Mesendoderm (in vitro differentiated cells): ENCODE data around the gene VPS13A.

Experiments
- DNase-seq: peaks from one replicate; pipeline ENCODE4 v3.0.0; 2013
- H2AK5ac ChIP-seq: 2 replicates; pipeline ENCODE4 v1.6.1; 2013; ENCODE audit warnings: low read length, inconsistent platforms
- H2BK120ac ChIP-seq: 2 replicates; pipeline ENCODE4 v1.6.1; 2013; ENCODE audit warnings: low read depth, mild to moderate bottlenecking, low read length, moderate library complexity, mixed read lengths
- H2BK15ac ChIP-seq: replicated peaks from 2 replicates; pipeline ENCODE4 v1.6.1; 2013; ENCODE audit warnings: low read depth, mild to moderate bottlenecking, moderate library complexity
- H2BK5ac ChIP-seq: 2 replicates; pipeline ENCODE4 v1.6.1; 2013; ENCODE audit warnings: low read length, inconsistent platforms
- H3K18ac ChIP-seq: 2 replicates; pipeline ENCODE4 v1.6.1; 2013; ENCODE audit warnings: mild to moderate bottlenecking, low read length, mixed read lengths
- H3K23ac ChIP-seq: one replicate; pipeline ENCODE4 v1.6.1; 2013; ENCODE audit warnings: low read length
- H3K27ac ChIP-seq: 2 replicates; pipeline ENCODE4 v1.5.1; 2013; ENCODE audit warnings: low read depth, mild to moderate bottlenecking, inconsistent platforms, low read length, moderate library complexity
- H3K27me3 ChIP-seq: 2 replicates; pipeline ENCODE4 v1.6.1; 2013; ENCODE audit warnings: low read length, control low read depth, mild to moderate bottlenecking, inconsistent platforms; ENCODE audit not compliant: insufficient read depth, poor library complexity
- H3K36me3 ChIP-seq: 2 replicates; pipeline ENCODE4 v1.6.1; 2013; ENCODE audit warnings: low read length, inconsistent platforms; ENCODE audit not compliant: control insufficient read depth, insufficient read depth
- H3K4ac ChIP-seq: one replicate; pipeline ENCODE4 v1.6.1; 2013; ENCODE audit warnings: low read depth, mild to moderate bottlenecking, low read length, moderate library complexity
- H3K4me1 ChIP-seq: 2 replicates; pipeline ENCODE4 v1.6.1; 2013; ENCODE audit warnings: low read depth, low read length, inconsistent platforms; ENCODE audit not compliant: control insufficient read depth
- H3K4me2 ChIP-seq: 2 replicates; pipeline ENCODE4 v1.6.1; 2013; ENCODE audit warnings: low read length
- H3K4me3 ChIP-seq: 2 replicates; pipeline ENCODE4 v1.5.1; 2013; ENCODE audit warnings: mild to moderate bottlenecking, low read length
- H3K56ac ChIP-seq: one replicate; pipeline ENCODE4 v1.6.1; 2013; ENCODE audit warnings: low read length
- H3K79me1 ChIP-seq: 2 replicates; pipeline ENCODE4 v1.6.1; 2013; ENCODE audit warnings: low read length, inconsistent platforms
- H3K79me2 ChIP-seq: 2 replicates; pipeline ENCODE4 v1.6.1; 2013; ENCODE audit warnings: mild to moderate bottlenecking, low read length; ENCODE audit not compliant: control insufficient read depth, insufficient read depth
- H3K9ac ChIP-seq: 2 replicates; pipeline ENCODE4 v1.6.1; 2013; ENCODE audit warnings: low read length, inconsistent platforms
- H4K5ac ChIP-seq: one replicate; pipeline ENCODE4 v1.6.1; 2013; ENCODE audit warnings: low read length
- H4K8ac ChIP-seq: one replicate; pipeline ENCODE4 v1.6.1; 2013; ENCODE audit warnings: low read depth, mild to moderate bottlenecking, control low read depth, low read length, moderate library complexity
- WGBS: extraction: QIAGEN DNeasy Blood & Tissue Kit; methylation state at CpG from one replicate; pipeline ENCODE4 v1.1.7; 2013; ENCODE audit warnings: low lambda C conversion rate, missing lambda C conversion rate; ENCODE audit not compliant: insufficient coverage; ENCODE audit errors: extremely low coverage; 5-methylcytosine and 5-hydroxymethylcytosine counted together

VPS13A gene

DNA sequence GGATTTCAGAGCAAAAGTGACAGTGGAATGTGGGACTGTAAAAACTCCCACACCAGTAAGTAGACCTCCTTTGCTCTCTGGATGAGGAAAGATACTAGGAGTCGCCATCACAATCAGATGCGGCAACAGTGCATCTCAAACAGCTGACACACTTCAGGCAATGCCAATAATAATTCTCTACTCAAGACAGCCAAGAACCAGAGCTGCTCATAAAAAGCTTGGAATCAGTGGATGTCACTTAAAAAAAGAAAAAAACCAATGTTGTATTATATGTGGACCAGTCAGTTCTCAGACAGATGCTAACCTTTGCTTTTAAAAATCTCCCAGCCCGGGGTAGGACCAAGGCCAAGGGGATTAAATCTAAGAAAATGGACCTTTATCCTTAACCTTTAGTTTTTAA lies 285.8 kb downstream of the VPS13A start:
- no peaks in the 10 kb centered on the region for H3K27me3 ChIP-seq
- WGBS, result no CpG with 5 or more reads among the region's 3 CpGs
- H2AK5ac ChIP-seq, result no peak overlapping the region
- no peak overlapping the region for H2BK5ac ChIP-seq
- H3K4me2 ChIP-seq, result no peak overlapping the region
- no peak for DNase-seq
- no peaks in the 10 kb centered on the region for H3K36me3 ChIP-seq
- H3K4me1 ChIP-seq, result peaks cover 6% of the 10 kb centered on the region
- H3K4ac ChIP-seq, result no peak overlapping the region
- no peak overlapping the region for H3K23ac ChIP-seq
- no peak overlapping the region for H3K27ac ChIP-seq
- no peak overlapping the region for H4K8ac ChIP-seq
- no peak overlapping the region for H3K4me3 ChIP-seq
- no peak overlapping the region for H3K9ac ChIP-seq
- H3K79me2 ChIP-seq, result no peaks in the 10 kb centered on the region
- no peaks in the 10 kb centered on the region for H3K79me1 ChIP-seq
- no peak overlapping the region for H3K18ac ChIP-seq
- no peak overlapping the region for H2BK120ac ChIP-seq
- no peak overlapping the region for H4K5ac ChIP-seq
- H2BK15ac ChIP-seq, result no peak overlapping the region
- H3K56ac ChIP-seq, result no peak overlapping the region

DNA sequence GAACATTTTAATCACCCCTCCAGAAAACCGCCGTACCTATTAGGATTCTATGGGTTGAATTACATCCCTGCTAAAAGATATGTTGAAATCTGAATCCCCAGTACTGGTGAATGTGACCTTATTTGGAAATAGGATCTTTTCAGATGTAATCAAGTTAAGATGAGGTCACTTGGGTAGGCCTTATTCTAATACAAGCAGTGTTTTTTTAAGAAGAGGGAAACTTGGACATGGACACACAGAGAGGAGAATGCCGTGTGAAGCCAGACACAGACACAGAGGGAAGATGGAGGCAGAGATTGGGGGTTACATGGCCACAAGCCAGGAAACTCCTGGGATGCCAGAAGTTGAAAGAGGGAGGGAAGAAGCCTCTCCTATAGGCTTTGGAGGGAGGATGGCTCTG lies 287.3 kb downstream of the VPS13A start:
- H3K79me2 ChIP-seq, result no peaks in the 10 kb centered on the region
- H3K4me3 ChIP-seq, result no peak overlapping the region
- no peak overlapping the region for H3K27ac ChIP-seq
- H3K4ac ChIP-seq, result no peak overlapping the region
- no peak overlapping the region for H4K8ac ChIP-seq
- no peaks in the 10 kb centered on the region for H3K36me3 ChIP-seq
- H2BK120ac ChIP-seq, result no peak overlapping the region
- H3K79me1 ChIP-seq, result no peaks in the 10 kb centered on the region
- H3K23ac ChIP-seq, result no peak overlapping the region
- H2BK15ac ChIP-seq, result no peak overlapping the region
- peaks cover 10% of the 10 kb centered on the region for H3K4me1 ChIP-seq
- no peak overlapping the region for H2BK5ac ChIP-seq
- H4K5ac ChIP-seq, result no peak overlapping the region
- H3K4me2 ChIP-seq, result no peak overlapping the region
- H3K56ac ChIP-seq, result no peak overlapping the region
- no peak overlapping the region for H2AK5ac ChIP-seq
- no peaks in the 10 kb centered on the region for H3K27me3 ChIP-seq
- H3K9ac ChIP-seq, result no peak overlapping the region
- H3K18ac ChIP-seq, result no peak overlapping the region
- WGBS, result no CpG with 5 or more reads among the region's 3 CpGs
- no peak for DNase-seq

DNA sequence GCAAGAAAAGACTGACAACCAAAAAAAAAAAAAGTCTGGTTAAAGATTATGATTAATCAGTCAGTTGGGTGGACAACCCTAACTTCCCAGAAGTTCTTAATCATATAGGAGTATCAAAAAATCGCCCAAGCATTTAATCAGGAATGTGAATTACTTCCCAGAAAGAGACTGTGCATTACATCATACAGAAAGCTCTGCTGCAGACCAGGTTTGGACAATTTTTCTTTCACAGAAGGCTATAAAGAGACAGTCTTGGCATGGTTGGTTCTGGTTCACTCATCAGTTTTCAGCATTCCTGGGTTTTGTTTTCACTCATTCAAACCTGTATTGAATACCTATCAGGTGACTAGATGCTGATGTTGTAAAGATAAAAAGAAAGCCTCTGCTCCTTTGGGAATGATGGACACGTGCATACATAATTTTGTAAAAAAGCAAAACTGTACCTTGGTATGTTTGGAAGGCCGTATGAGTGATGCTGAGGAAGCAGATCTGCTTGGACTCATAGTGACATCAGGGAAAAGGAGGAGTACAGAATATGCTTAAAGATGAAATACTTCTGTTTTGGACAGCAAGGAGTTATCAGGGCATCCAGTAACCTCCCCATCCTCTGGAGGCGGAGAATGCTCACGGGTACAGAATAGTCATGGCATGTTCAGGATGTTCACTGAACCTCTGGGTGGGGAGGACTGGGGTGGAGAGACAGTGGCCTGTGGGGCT lies 292.3 kb downstream of the VPS13A start:
- H3K18ac ChIP-seq, result no peak overlapping the region
- no peak overlapping the region for H3K56ac ChIP-seq
- no peak overlapping the region for H2BK5ac ChIP-seq
- no peak overlapping the region for H2AK5ac ChIP-seq
- H3K4me1 ChIP-seq, result peaks cover 9% of the 10 kb centered on the region
- DNase-seq, result no peak
- no peak overlapping the region for H3K4me3 ChIP-seq
- no peak overlapping the region for H3K4ac ChIP-seq
- no peak overlapping the region for H2BK15ac ChIP-seq
- no peak overlapping the region for H3K23ac ChIP-seq
- WGBS, result no CpG with 5 or more reads among the region's 5 CpGs
- no peaks in the 10 kb centered on the region for H3K79me2 ChIP-seq
- H3K4me2 ChIP-seq, result no peak overlapping the region
- no peak overlapping the region for H3K9ac ChIP-seq
- H2BK120ac ChIP-seq, result no peak overlapping the region
- H4K8ac ChIP-seq, result no peak overlapping the region
- no peaks in the 10 kb centered on the region for H3K27me3 ChIP-seq
- no peak overlapping the region for H3K27ac ChIP-seq
- H4K5ac ChIP-seq, result no peak overlapping the region
- H3K36me3 ChIP-seq, result no peaks in the 10 kb centered on the region
- H3K79me1 ChIP-seq, result no peaks in the 10 kb centered on the region
